Activated naive CD8-positive, alpha-beta T cell treated with anti-CD3 and anti-CD28 coated beads, Interleukin-2, amount 10 ng/mL, durations not matched to agents 7 days and 5 days (primary cell): ENCODE results near the gene POSTN. TPM values are rescaled to one million over a fixed set of nuclear protein-coding genes. Genes with fewer than 3 reads are reported as not detected.

Experiments used
- ATAC-seq: fragments of 150-1000 bp; cut with Tn5 transposase; one replicate; pipeline ENCODE4 v1.10.0; 2021; ENCODE audit warnings: low read depth, moderate library complexity
- POLR2A ChIA-PET: fragments of 350-600 bp; sonication (Branson Sonifier 250); formaldehyde crosslinking; loops from one replicate; lab custom pipeline; 2021; ENCODE audit warnings: antibody characterized with exemption; lab: Charles Lee
- DNase-seq: peaks from one replicate; pipeline ENCODE4 v3.0.0; 2021
- H3K27ac Mint-ChIP-seq: one replicate; pipeline ENCODE4 v1.8.0; 2022; ENCODE audit warnings: mild to moderate bottlenecking, mixed read lengths
- H3K27me3 Mint-ChIP-seq: one replicate; pipeline ENCODE4 v1.8.0; 2022; ENCODE audit warnings: mild to moderate bottlenecking, moderate library complexity, mixed read lengths
- H3K36me3 Mint-ChIP-seq: one replicate; pipeline ENCODE4 v1.8.0; 2021; ENCODE audit warnings: mild to moderate bottlenecking, mixed read lengths
- H3K4me1 Mint-ChIP-seq: one replicate; pipeline ENCODE4 v1.8.0; 2021; ENCODE audit warnings: mixed read lengths
- H3K4me3 Mint-ChIP-seq: one replicate; pipeline ENCODE4 v1.8.0; 2022; ENCODE audit warnings: mild to moderate bottlenecking, moderate library complexity, mixed read lengths
- H3K9me3 Mint-ChIP-seq: one replicate; pipeline ENCODE4 v1.8.0; 2021; ENCODE audit warnings: mixed read lengths
- total RNA-seq, 2 experiments: library from RNA; stranded (reverse); gene quantifications; one replicate each; pipeline ENCODE4 v1.2.3, GENCODE V29; 2021

POSTN gene
- total RNA-seq: not detected

GRCh38 chr13:37598597-37598996 lies at the start of gene POSTN:
TSS of gene POSTN (minus strand) at chr13:37598768. CDS start at chr13:37598726, 42 bp downstream.
- Mint-ChIP-seq H3K4me3 (no peak within 1 kb of the TSS), H3K4me1 (no peaks in the 10 kb centered on the region), H3K27ac (no peak within 1 kb of the TSS), H3K36me3 (no peaks in the 10 kb centered on the region), H3K9me3 (no peaks in the 10 kb centered on the region), H3K27me3 (no peaks in the 10 kb centered on the region)
- POLR2A ChIA-PET: no interaction called here
- DNase-seq (no peak), ATAC-seq (no peak)

GRCh38 chr13:37647031-37647650 lies 48.6 kb upstream of the POSTN start:
- no peaks in the 10 kb centered on the region for H3K4me1 Mint-ChIP-seq
- POLR2A ChIA-PET: no interaction called here
- peaks cover 3% of the 10 kb centered on the region for H3K9me3 Mint-ChIP-seq
- H3K27ac Mint-ChIP-seq: no peak overlapping the region
- ATAC-seq: no peak
- H3K36me3 Mint-ChIP-seq: no peaks in the 10 kb centered on the region
- DNase-seq: no peak
- no peaks in the 10 kb centered on the region for H3K27me3 Mint-ChIP-seq
- no peak overlapping the region for H3K4me3 Mint-ChIP-seq

- ATAC-seq: no peak
- Mint-ChIP-seq H3K27me3 (no peaks in the 10 kb centered on the region), H3K27ac (no peak overlapping the region)
These were observed 48.0 kb upstream of the POSTN start for GRCh38 chr13:37646531-37646930.

GRCh38 chr13:37645181-37645740 lies 46.7 kb upstream of the POSTN start:
- ATAC-seq (no peak), DNase-seq (no peak)
- H3K27me3 Mint-ChIP-seq: no peaks in the 10 kb centered on the region
- POLR2A ChIA-PET: no interaction called here
- H3K27ac Mint-ChIP-seq: no peak overlapping the region
- H3K9me3 Mint-ChIP-seq: peaks cover 3% of the 10 kb centered on the region
- no peaks in the 10 kb centered on the region for H3K36me3 Mint-ChIP-seq
- H3K4me3 Mint-ChIP-seq: no peak overlapping the region
- H3K4me1 Mint-ChIP-seq: no peaks in the 10 kb centered on the region

More at GRCh38 chr13:37646531-37646930, 48.0 kb upstream of the POSTN start:
- no peak for DNase-seq
- POLR2A ChIA-PET: no interaction called here
- Mint-ChIP-seq H3K4me1 (no peaks in the 10 kb centered on the region), H3K4me3 (no peak overlapping the region), H3K36me3 (no peaks in the 10 kb centered on the region), H3K9me3 (peaks cover 3% of the 10 kb centered on the region)

- ATAC-seq: no peak
- no peaks in the 10 kb centered on the region for H3K36me3 Mint-ChIP-seq
These were observed 42.8 kb upstream of the POSTN start for GRCh38 chr13:37641391-37641790.

GRCh38 chr13:37640499-37640898 lies 41.9 kb upstream of the POSTN start:
- peaks cover 3% of the 10 kb centered on the region for H3K9me3 Mint-ChIP-seq
- no peaks in the 10 kb centered on the region for H3K4me1 Mint-ChIP-seq
- no peak overlapping the region for H3K27ac Mint-ChIP-seq
- ATAC-seq (no peak), DNase-seq (no peak)
- no peak overlapping the region for H3K4me3 Mint-ChIP-seq
- POLR2A ChIA-PET: no interaction called here
- no peaks in the 10 kb centered on the region for H3K27me3 Mint-ChIP-seq
- no peaks in the 10 kb centered on the region for H3K36me3 Mint-ChIP-seq

More at GRCh38 chr13:37641391-37641790, 42.8 kb upstream of the POSTN start:
- Mint-ChIP-seq H3K9me3 (peaks cover 3% of the 10 kb centered on the region), H3K4me1 (no peaks in the 10 kb centered on the region), H3K27ac (no peak overlapping the region), H3K27me3 (no peaks in the 10 kb centered on the region), H3K4me3 (no peak overlapping the region)
- no peak for DNase-seq
- POLR2A ChIA-PET: no interaction called here

- POLR2A ChIA-PET: no interaction called here
- Mint-ChIP-seq H3K4me1 (no peaks in the 10 kb centered on the region), H3K9me3 (no peaks in the 10 kb centered on the region), H3K27me3 (no peaks in the 10 kb centered on the region), H3K27ac (no peak overlapping the region), H3K36me3 (no peaks in the 10 kb centered on the region), H3K4me3 (no peak overlapping the region)
- ATAC-seq (no peak), DNase-seq (no peak)
These were observed 38.1 kb upstream of the POSTN start for GRCh38 chr13:37636701-37637100.

- H3K9me3 Mint-ChIP-seq: peaks cover 2% of the 10 kb centered on the region
- POLR2A ChIA-PET: no interaction called here
- no peak overlapping the region for H3K27ac Mint-ChIP-seq
- H3K4me1 Mint-ChIP-seq: no peaks in the 10 kb centered on the region
- no peaks in the 10 kb centered on the region for H3K36me3 Mint-ChIP-seq
- DNase-seq: no peak
- no peak overlapping the region for H3K4me3 Mint-ChIP-seq
- no peaks in the 10 kb centered on the region for H3K27me3 Mint-ChIP-seq
- no peak for ATAC-seq
These were observed 33.7 kb upstream of the POSTN start for GRCh38 chr13:37632294-37632693.

GRCh38 chr13:37627428-37627827 lies 28.9 kb upstream of the POSTN start:
- Mint-ChIP-seq H3K4me1 (no peaks in the 10 kb centered on the region), H3K36me3 (no peaks in the 10 kb centered on the region), H3K27ac (no peak overlapping the region), H3K4me3 (no peak overlapping the region), H3K9me3 (peaks cover 2% of the 10 kb centered on the region), H3K27me3 (no peaks in the 10 kb centered on the region)
- POLR2A ChIA-PET: no interaction called here
- ATAC-seq (no peak), DNase-seq (no peak)

GRCh38 chr13:37621811-37622361 lies 23.3 kb upstream of the POSTN start:
- ATAC-seq: no peak
- H3K4me1 Mint-ChIP-seq: no peaks in the 10 kb centered on the region

GRCh38 chr13:37618554-37618953 lies 20.0 kb upstream of the POSTN start:
- H3K4me3 Mint-ChIP-seq: no peak overlapping the region
- DNase-seq (no peak), ATAC-seq (no peak)
- no peaks in the 10 kb centered on the region for H3K36me3 Mint-ChIP-seq
- H3K9me3 Mint-ChIP-seq: peaks cover 2% of the 10 kb centered on the region
- H3K4me1 Mint-ChIP-seq: no peaks in the 10 kb centered on the region
- POLR2A ChIA-PET: no interaction called here
- H3K27ac Mint-ChIP-seq: no peak overlapping the region
- no peaks in the 10 kb centered on the region for H3K27me3 Mint-ChIP-seq

More at GRCh38 chr13:37621811-37622361, 23.3 kb upstream of the POSTN start:
- Mint-ChIP-seq H3K27me3 (no peaks in the 10 kb centered on the region), H3K27ac (no peak overlapping the region), H3K4me3 (no peak overlapping the region), H3K36me3 (no peaks in the 10 kb centered on the region), H3K9me3 (peaks cover 2% of the 10 kb centered on the region)
- no peak for DNase-seq
- POLR2A ChIA-PET: no interaction called here

- DNase-seq: no peak
- POLR2A ChIA-PET: no interaction called here
- ATAC-seq: no peak
- no peak overlapping the region for H3K4me3 Mint-ChIP-seq
- peaks cover 2% of the 10 kb centered on the region for H3K9me3 Mint-ChIP-seq
- H3K27ac Mint-ChIP-seq: no peak overlapping the region
- no peaks in the 10 kb centered on the region for H3K4me1 Mint-ChIP-seq
- no peaks in the 10 kb centered on the region for H3K36me3 Mint-ChIP-seq
- H3K27me3 Mint-ChIP-seq: no peaks in the 10 kb centered on the region
These were observed 18.6 kb upstream of the POSTN start for GRCh38 chr13:37617173-37617572.

- Mint-ChIP-seq H3K4me1 (no peaks in the 10 kb centered on the region), H3K4me3 (no peak overlapping the region), H3K27ac (no peak overlapping the region), H3K27me3 (no peaks in the 10 kb centered on the region), H3K9me3 (peaks cover 2% of the 10 kb centered on the region), H3K36me3 (no peaks in the 10 kb centered on the region)
- ATAC-seq: no peak
- POLR2A ChIA-PET: no interaction called here
- DNase-seq: no peak
These were observed 17.6 kb upstream of the POSTN start for GRCh38 chr13:37616131-37616530.

- ATAC-seq: no peak
- DNase-seq: no peak
- POLR2A ChIA-PET: no interaction called here
- Mint-ChIP-seq H3K9me3 (peaks cover 2% of the 10 kb centered on the region), H3K27me3 (no peaks in the 10 kb centered on the region), H3K27ac (no peak overlapping the region), H3K4me1 (no peaks in the 10 kb centered on the region), H3K4me3 (no peak overlapping the region), H3K36me3 (no peaks in the 10 kb centered on the region)
These were observed 16.7 kb upstream of the POSTN start for GRCh38 chr13:37615276-37615675.
